Breast epithelium (tissue), 3 donors: Measurements from ENCODE around the gene PDIA6.

Experiments
- POLR2A ChIP-seq: fragments of 450-650 bp; IDR thresholded peaks from one replicate; pipeline ENCODE4 v1.6.1; 2016; ENCODE audit warnings: antibody characterized with exemption, mild to moderate bottlenecking, moderate library complexity
- TF ChIP-seq, protein P1 (sequence below), 3 donors: fragments of 450-650 bp; IDR thresholded peaks; one replicate each; pipeline ENCODE4 v1.5.1; 2016 to 2017; ENCODE audit warnings: antibody characterized with exemption in 3 of 3, mild to moderate bottlenecking in 3 of 3, moderate library complexity in 3 of 3

- TF ChIP-seq, protein P1, sequence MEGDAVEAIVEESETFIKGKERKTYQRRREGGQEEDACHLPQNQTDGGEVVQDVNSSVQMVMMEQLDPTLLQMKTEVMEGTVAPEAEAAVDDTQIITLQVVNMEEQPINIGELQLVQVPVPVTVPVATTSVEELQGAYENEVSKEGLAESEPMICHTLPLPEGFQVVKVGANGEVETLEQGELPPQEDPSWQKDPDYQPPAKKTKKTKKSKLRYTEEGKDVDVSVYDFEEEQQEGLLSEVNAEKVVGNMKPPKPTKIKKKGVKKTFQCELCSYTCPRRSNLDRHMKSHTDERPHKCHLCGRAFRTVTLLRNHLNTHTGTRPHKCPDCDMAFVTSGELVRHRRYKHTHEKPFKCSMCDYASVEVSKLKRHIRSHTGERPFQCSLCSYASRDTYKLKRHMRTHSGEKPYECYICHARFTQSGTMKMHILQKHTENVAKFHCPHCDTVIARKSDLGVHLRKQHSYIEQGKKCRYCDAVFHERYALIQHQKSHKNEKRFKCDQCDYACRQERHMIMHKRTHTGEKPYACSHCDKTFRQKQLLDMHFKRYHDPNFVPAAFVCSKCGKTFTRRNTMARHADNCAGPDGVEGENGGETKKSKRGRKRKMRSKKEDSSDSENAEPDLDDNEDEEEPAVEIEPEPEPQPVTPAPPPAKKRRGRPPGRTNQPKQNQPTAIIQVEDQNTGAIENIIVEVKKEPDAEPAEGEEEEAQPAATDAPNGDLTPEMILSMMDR (IDR thresholded peaks at IDR 0.05) = no peak
- no peak for TF ChIP-seq POLR2A
Measured at GRCh38 chr2:10826625-10827024, 14.0 kb upstream of the PDIA6 start.
